Vagina (tissue), 2 donors: ENCODE data around the gene C22orf23. TPM values are rescaled to one million over a fixed set of nuclear protein-coding genes. Genes with fewer than 3 reads are reported as not detected.
A peak's percentile ranks its signal among the peaks of the same experiment; 100 is the strongest.

Source experiments
- DNase-seq, 2 donors: peaks; one replicate each; pipeline ENCODE4 v3.0.0-alpha.2; 2017; ENCODE audit errors: extremely low spot score in 2 of 2
- H3K27ac ChIP-seq: fragments of 200-600 bp; sonication (generic); one replicate; pipeline ENCODE4 v1.5.1; 2019
- H3K27me3 ChIP-seq: fragments of 200-600 bp; sonication (generic); one replicate; pipeline ENCODE4 v1.5.1; 2019
- H3K36me3 ChIP-seq, 2 donors: fragments of 200-600 bp; sonication (generic); one replicate each; pipeline ENCODE4 v1.5.1; 2017 to 2019
- H3K4me1 ChIP-seq: fragments of 200-600 bp; sonication (generic); one replicate; pipeline ENCODE4 v1.5.1; 2019
- H3K4me3 ChIP-seq, 2 donors: fragments of 200-600 bp; sonication (generic); 1 replicate in 1 of 2; 2 replicates in 1 of 2; pipeline ENCODE4 v1.5.1; 2016 to 2019
- H3K9me3 ChIP-seq: fragments of 200-600 bp; sonication (generic); one replicate; pipeline ENCODE4 v1.5.1; 2019
- CTCF ChIP-seq, 3 experiments: fragments of 450-650 bp in 2 of 3; fragments of 200-600 bp in 1 of 3; sonication (generic) in 1 of 3; IDR thresholded peaks; one replicate each; pipeline ENCODE4 v1.5.1; 2017 to 2019; ENCODE audit warnings: antibody characterized with exemption in 3 of 3, mild to moderate bottlenecking in 2 of 3, moderate library complexity in 2 of 3
- POLR2A ChIP-seq, 2 donors: fragments of 450-650 bp; IDR thresholded peaks; one replicate each; pipeline ENCODE4 v1.6.1; 2017; ENCODE audit warnings: antibody characterized with exemption in 2 of 2, mild to moderate bottlenecking in 2 of 2, moderate library complexity in 2 of 2
- POLR2AphosphoS5 ChIP-seq, 2 donors: sonication (generic); formaldehyde crosslinking; IDR thresholded peaks; one replicate each; pipeline ENCODE4 v1.9.0; 2017; ENCODE audit warnings: antibody characterized with exemption in 2 of 2, mild to moderate bottlenecking in 2 of 2, low read depth in 1 of 2; ENCODE audit not compliant: insufficient read depth in 1 of 2
- intact Hi-C: fragments of 100-400 bp; cut with DNase I; formaldehyde crosslinking; loops from one replicate; pipeline ENCODE4 v1.15.1; 2023
- microRNA-seq: library from miRNA; unstranded; fragments of <30 nt; microRNA quantifications from one replicate; pipeline ENCODE4, GENCODE V29; 2017; ENCODE audit warnings: borderline number of aligned reads, borderline replicate concordance
- total RNA-seq: library from RNA; depleted of rRNA; stranded (reverse); fragments of >200 nt; gene quantifications from one replicate; pipeline ENCODE4 v1.2.3, GENCODE V29; 2016

Gene C22orf23
- total RNA-seq, 1 donor from 2014 or later = not detected

GRCh38 chr22:37896181-37896592 is 57.2 kb downstream of the C22orf23 start:
- TF ChIP-seq CTCF (IDR thresholded peaks at IDR 0.05) (no peak), POLR2A (IDR thresholded peaks at IDR 0.05) (no peak), POLR2AphosphoS5 (IDR thresholded peaks at IDR 0.05; ENCODE audit: insufficient read depth in 1 of 2, low read depth in 1 of 2) (peak in 1 of 2 donors; percentile 65)
- Histone ChIP-seq H3K36me3 (no peaks in the 10 kb centered on the region), H3K4me3 (no peak overlapping the region), H3K27me3 (no peaks in the 10 kb centered on the region), H3K27ac (peak overlapping the region; percentile 73), H3K9me3 (no peaks in the 10 kb centered on the region), H3K4me1 (peaks cover 72% of the 10 kb centered on the region)
- intact Hi-C loops = no loop called here
- no peak for DNase-seq

- Histone ChIP-seq H3K4me3 (no peak overlapping the region), H3K27ac (peak overlapping the region; percentile 73), H3K27me3 (no peaks in the 10 kb centered on the region), H3K4me1 (peaks cover 72% of the 10 kb centered on the region), H3K9me3 (no peaks in the 10 kb centered on the region), H3K36me3 (no peaks in the 10 kb centered on the region)
- TF ChIP-seq POLR2A (IDR thresholded peaks at IDR 0.05) = no peak
- no peak for TF ChIP-seq CTCF (IDR thresholded peaks at IDR 0.05)
- peak in 1 of 2 donors; percentile 33 for TF ChIP-seq POLR2AphosphoS5 (IDR thresholded peaks at IDR 0.05; ENCODE audit: insufficient read depth in 1 of 2, low read depth in 1 of 2)
- intact Hi-C loops = no loop called here
- DNase-seq = no peak
These were observed 58.3 kb downstream of the C22orf23 start for GRCh38 chr22:37894939-37895670.

- peaks cover 0 to 11% of the 10 kb centered on the region in 2 donors for H3K36me3 ChIP-seq
- peaks cover 65% of the 10 kb centered on the region for H3K4me1 ChIP-seq
- H3K4me3 ChIP-seq = no peak overlapping the region
- TF ChIP-seq POLR2AphosphoS5 (IDR thresholded peaks at IDR 0.05; ENCODE audit: insufficient read depth in 1 of 2, low read depth in 1 of 2) = no peak
- TF ChIP-seq CTCF (IDR thresholded peaks at IDR 0.05) = no peak
- no peak for TF ChIP-seq POLR2A (IDR thresholded peaks at IDR 0.05)
- no peak for DNase-seq
- intact Hi-C loops = no loop called here
- H3K9me3 ChIP-seq = no peaks in the 10 kb centered on the region
- H3K27me3 ChIP-seq = no peaks in the 10 kb centered on the region
- H3K27ac ChIP-seq = peak overlapping the region; percentile 73
These were observed 59.8 kb downstream of the C22orf23 start for GRCh38 chr22:37893583-37893983.

Small RNA genes within 50 kb of the gene (microRNA-seq; reads per million reads assigned to microRNA genes)
- not detected for gene MIR4534
- not detected for gene MIR6820

Other genes starting within 250 kb of the C22orf23 start
- gene GCAT, start 145.7 kb downstream of the C22orf23 start, total RNA-seq = 7.6 TPM
- not detected for gene GALR3, start 130.2 kb downstream of the C22orf23 start, total RNA-seq
- 56.7 TPM for gene ANKRD54, start 109.3 kb downstream of the C22orf23 start, total RNA-seq
- 338 TPM for gene EIF3L, start 104.2 kb downstream of the C22orf23 start, total RNA-seq
- gene MICALL1, start 47.3 kb downstream of the C22orf23 start, total RNA-seq = 112 TPM
- 57.9 TPM for gene POLR2F, start 98 bp upstream of the C22orf23 start, total RNA-seq
- 3.2 TPM for gene SOX10, start 31.0 kb upstream of the C22orf23 start, total RNA-seq
- gene PICK1, start 103.8 kb upstream of the C22orf23 start, total RNA-seq = 21.1 TPM
- 0.98 TPM for gene SLC16A8, start 130.6 kb upstream of the C22orf23 start, total RNA-seq
- gene BAIAP2L2, start 157.1 kb upstream of the C22orf23 start, total RNA-seq = not detected
- gene PLA2G6, start 228.2 kb upstream of the C22orf23 start, total RNA-seq = 35.8 TPM
- gene MAFF, start 248.4 kb upstream of the C22orf23 start, total RNA-seq = 90.6 TPM